Jurkat, Clone E6-1 (cell line): Measurements from ENCODE around the gene ACTR1A.

Source experiments
- DNase-seq: peaks from one replicate; pipeline ENCODE4 v3.0.0-alpha.2; 2011; ENCODE audit warnings: low read depth, low spot score
- H3K4me3 ChIP-seq: 2 replicates; pipeline ENCODE4 v1.5.1; 2011; ENCODE audit warnings: mild to moderate bottlenecking, low read length, control low read depth, moderate library complexity

ACTR1A gene

DNA sequence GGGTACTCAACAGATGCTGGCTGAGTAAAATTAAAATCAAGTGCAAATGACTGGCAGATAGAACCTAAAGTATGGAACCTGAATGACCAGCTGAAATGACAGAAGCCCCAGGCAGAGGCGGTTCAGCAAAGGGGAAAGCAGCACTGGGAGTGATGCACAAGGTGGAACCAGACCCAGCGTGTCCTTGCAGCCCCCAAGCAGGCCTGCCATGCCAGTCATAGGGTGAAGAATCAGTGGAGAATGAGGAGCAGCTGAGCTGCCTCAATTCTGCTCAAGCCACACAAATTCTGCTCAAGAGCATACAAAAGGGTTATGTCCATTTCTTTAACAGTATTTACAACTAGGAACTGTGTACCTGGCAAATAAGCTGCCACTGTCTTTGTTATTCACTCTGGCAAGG, 8.7 kb downstream of the ACTR1A start:
- no peak for DNase-seq
- H3K4me3 ChIP-seq: no peak overlapping the region

DNA sequence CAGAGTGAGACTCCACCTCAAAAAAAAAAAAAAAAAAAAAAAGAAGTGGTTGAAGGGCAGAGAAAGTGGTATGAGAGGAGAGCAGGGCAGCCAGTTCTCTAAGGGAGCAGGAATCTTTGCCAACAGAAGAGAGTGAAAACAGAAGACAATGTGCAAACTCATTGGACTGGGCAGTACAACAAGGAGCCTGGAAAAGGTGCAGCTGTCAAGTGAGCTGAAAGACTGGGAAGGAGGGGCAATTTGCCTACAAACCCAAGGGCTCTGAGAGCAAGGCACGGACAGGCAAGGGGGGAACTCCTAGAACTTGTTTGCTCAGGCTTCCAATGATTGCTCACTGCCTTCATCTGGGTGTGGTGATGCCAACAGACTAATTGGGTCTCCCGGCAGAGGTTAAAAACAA, 9.5 kb downstream of the ACTR1A start:
- no peak overlapping the region for H3K4me3 ChIP-seq
- no peak for DNase-seq

DNA sequence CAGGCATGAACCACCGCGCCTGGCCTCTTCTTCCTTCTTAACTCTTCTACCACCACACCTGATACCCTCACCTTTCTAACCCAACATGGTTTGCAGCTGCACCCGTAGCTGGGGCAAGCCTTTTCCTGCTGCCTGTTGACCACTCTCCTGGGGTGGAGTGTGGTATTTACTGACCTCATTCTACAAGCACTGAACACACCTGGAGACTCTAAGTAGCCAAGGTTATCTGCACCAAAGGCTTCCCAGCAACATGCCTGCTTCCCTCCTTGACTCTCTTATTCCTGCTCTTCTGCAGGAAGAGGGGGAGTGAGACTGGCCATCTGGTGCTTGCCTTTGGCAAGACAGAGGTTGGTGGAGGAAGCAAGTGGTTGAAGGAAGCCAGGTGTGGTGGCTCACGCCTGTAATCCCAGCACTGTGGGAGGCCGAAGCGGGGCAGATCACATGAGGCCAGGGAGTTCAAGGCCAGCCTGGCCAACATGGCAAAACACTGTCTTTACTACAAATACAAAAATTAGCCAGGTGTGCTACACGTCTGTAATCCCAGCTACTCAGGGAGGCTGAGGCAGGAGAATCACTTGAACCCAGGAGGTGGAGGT, 10.1 kb downstream of the ACTR1A start:
- no peak for DNase-seq
- no peak overlapping the region for H3K4me3 ChIP-seq

DNA sequence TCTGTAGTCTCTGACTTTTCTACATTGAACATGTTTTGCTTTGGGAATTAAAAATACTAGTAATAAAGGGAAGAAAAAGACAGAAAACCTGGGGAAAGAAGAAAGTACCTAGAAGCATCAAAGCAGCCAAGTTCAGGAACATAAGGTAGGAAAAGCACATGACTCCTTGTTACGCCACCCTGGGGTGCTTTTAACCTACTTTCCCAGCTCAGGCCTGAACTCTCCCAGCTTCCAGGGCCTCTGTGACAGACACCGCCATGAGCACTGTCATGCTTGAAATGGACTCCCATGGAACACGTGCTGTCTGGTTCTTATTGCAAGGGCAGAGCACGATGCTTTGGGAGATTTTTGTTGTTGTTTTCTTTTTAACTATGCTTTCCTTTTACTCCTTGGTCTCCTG, 11.4 kb downstream of the ACTR1A start:
- DNase-seq: no peak
- H3K4me3 ChIP-seq: no peak overlapping the region

DNA sequence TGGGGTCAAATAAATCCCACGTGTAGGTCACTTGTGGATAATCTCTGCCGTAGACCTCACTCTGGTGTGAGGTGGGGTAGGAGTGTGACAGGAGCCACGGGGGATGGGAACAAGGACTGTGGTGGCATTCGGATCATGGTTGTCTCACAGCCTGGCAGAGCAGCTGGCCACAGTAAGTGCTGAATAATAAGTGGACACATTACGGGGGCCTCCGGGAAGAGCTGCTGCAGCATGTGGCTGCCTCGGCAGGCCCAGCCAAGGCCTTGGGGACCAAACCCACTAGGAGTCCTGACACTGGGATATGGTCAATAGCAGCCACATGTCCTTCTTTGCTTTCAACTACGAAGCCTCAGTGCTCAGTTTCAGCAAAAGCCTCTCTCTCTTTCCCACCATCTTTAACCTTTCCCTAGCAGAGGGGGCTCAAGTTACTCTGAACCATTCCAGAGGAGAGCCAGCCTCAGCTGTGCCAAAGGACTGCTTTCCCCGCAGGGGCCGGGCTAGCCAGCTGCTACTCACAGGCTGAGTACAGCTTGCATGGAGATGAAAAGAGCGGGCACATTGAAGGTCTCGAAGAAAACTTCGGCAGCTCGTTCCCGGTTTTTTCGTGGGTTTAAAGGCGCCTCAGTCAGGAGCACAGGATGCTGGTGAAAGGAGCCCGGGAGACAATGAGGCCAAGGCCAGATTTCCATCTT, 17.3 kb downstream of the ACTR1A start:
- DNase-seq: no peak

DNA sequence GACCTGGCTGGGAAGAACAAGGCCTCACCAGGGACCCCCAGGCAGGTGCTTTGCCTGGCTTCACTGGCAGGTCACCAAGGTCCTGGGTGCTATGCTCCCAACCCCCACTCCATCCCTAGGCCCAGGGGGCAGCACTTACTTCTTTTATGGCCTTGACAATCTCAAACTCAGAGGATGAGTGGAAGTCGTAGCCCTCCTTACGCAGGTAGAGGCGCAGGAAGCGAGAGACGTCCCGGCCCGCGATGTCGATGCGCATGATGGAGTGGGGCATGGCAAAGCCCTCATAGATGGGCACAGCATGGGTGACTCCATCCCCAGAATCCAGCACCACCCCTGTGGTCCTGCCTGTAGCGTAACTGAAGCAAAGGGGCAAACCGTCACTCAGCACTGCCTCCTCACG, 18.5 kb downstream of the ACTR1A start:
- no peak overlapping the region for H3K4me3 ChIP-seq
- no peak for DNase-seq

More for the DNA sequence above, 17.3 kb downstream of the ACTR1A start:
- H3K4me3 ChIP-seq: no peak overlapping the region

DNA sequence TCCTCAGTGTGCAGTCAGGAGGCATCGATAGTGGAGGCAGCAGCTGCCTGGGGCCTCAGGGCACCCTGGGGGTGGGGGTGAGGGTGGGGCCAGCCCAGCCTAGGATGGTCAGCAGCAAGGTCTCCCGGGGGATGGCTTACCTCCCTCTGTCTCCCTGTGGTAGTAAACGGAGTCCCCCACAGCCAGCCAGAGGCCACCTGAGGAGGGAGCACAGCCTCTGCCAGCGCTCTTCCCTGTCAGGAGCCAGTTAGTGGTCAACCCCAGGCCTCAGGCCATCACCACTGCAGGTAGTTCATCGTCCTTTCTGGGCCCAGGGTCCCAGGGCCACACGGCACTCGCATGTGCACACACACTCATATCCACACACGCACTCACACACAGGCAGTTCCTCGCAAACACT, 22.1 kb downstream of the ACTR1A start:
- no peak for DNase-seq
- H3K4me3 ChIP-seq: no peak overlapping the region

DNA sequence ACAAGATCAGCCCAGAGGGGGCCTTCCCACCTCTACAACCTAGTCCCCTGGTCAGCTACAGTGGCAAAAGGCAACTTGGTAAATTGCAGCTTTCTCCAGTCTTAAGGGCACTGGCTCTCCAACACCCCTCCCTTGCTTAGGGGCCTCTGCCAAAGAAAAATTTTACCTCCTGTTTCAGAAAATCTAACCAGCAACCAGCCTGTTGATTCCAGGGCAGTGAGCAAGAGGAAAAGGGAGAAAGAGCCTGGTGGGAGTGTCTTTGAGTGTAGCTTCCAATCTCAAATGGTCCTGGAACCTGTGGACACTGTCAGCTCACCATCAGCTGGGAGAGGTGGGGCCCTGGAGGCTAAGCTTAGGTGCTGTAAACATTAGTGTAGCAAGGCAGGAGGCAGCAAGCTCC, 22.9 kb downstream of the ACTR1A start:
- DNase-seq: no peak
- H3K4me3 ChIP-seq: no peak overlapping the region

DNA sequence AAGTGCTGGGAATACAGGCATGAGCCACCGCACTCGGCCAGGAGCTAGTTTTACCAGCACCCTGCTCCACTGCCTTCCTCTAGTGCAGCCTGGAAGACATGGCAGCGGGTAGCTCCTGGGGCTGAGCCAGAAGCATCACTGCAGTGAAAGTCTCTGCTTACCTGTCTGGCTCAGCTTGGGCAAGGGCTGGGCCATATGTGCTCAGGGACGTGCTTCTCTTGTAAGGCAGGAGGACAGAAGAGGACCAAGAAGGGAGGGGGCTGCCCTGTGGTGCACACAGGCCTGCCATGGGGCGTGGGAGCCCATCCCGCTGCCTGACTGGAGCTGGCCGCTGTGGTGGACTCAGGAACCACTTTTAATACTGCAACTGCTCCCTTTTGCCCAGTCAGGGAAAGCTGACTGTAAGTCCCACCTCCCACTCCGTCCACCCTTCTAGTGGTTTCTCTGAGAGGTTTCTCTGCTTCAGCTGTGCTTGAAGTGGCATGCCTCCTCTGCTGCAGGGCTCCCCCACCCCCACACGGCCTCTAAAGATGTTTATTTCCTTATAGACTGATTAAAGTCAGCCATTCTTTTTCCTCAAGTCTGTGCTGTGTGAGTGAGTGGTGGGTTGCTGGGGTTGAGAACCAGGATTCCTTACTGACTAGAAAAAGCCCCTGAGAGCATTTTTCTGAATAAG, 25.9 kb downstream of the ACTR1A start:
- H3K4me3 ChIP-seq: no peak overlapping the region
- no peak for DNase-seq

DNA sequence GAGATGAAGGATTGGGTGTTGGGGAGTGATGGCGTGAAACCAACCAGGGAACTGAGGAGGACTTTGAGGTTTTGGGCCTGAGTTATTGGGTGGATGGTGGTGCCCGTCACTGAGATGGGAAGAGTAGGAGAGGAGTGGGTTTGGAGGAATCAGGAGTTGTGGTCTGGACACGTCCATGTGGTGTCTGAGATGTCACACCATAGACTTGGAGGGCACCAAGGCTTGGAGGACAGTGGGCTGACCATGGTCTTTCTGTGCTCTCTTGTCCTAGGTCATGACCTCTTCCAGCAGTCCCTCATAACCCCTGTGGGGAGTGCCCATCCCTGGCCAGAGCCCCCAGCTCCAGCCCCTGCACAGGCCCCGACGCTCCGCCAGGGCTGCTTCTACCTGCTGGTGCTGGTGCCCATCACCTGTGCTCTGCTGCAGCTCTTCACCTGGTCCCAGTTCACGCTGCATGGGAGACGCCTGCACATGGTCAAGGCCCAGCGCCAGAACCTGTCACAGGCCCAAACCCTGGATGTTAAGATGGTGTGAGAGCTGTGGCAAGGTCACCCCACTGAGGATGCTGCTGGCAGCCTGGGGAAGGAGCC, 27.0 kb downstream of the ACTR1A start:
- no peak overlapping the region for H3K4me3 ChIP-seq
- DNase-seq: no peak

DNA sequence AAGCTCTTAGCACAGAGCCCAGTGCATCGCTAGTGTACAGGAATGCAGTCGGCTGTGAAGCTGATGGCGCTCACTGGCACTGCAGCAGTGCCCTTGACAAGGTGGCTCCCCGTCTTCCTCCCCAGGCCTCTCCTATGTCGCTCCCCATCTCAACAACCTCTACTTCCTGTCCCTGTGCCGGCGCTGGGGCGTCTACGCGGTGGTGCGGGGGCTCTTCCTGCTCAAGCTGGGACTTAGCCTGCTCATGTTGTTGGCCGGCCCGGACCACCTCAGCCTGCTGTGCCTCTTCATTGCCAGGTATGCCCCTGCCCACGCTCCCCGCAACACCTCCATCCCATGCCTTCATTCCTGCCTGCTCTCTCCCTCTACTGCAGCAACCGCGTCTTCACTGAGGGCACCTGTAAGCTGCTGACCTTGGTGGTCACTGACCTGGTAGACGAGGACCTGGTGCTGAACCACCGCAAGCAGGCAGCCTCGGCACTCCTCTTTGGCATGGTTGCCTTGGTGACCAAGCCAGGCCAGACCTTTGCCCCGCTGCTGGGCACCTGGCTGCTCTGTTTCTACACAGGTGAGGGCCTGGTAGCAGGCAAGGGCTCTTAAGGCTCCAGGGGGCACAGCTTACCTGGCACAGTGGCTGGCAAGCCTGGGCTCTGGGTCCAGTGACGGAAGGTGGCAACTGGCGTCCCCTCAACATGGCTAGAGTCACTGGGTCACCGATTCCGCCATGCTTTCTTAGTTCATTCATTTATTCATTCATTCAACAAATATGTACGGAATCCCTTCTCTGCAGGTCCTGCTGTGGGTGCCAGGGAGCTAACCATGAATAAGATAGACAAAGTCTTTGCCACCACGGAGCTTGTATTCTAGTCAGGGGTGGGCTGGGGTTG, 28.8 kb downstream of the ACTR1A start:
- no peak overlapping the region for H3K4me3 ChIP-seq
- DNase-seq: no peak

DNA sequence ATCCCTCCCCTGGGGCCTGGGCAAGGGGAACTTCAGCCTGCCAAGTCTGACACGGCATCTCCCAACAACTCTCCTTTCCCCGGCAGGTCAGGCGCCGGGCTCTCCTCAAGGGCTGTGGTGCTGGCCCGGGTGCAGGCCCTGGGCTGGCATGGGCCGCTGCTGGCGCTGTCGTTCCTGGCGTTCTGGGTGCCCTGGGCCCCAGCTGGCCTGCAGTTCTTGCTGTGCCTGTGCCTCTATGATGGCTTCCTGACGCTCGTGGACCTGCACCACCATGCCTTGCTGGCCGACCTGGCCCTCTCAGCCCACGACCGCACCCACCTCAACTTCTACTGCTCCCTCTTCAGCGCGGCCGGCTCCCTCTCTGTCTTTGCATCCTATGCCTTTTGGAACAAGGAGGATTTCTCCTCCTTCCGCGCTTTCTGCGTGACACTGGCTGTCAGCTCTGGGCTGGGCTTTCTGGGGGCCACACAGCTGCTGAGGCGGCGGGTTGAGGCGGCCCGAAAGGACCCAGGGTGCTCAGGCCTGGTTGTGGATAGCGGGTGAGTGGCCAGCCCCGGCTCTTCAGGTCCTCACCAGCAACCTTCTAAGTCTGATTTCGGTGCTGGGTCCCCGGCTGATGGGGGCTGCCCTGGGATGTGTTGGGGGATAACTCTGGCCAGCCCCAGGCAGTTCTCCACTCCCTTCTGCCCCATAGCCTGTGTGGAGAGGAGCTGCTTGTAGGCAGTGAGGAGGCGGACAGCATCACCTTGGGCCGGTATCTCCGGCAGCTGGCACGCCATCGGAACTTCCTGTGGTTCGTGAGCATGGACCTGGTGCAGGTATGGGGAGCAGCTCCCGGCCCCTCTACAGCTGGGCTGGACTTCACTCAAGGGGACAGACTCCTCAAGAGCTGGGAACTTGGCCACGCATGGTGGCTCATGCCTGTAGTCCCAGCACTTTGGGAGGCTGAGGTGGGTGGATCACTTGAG, 31.6 kb downstream of the ACTR1A start:
- no peak for DNase-seq

DNA sequence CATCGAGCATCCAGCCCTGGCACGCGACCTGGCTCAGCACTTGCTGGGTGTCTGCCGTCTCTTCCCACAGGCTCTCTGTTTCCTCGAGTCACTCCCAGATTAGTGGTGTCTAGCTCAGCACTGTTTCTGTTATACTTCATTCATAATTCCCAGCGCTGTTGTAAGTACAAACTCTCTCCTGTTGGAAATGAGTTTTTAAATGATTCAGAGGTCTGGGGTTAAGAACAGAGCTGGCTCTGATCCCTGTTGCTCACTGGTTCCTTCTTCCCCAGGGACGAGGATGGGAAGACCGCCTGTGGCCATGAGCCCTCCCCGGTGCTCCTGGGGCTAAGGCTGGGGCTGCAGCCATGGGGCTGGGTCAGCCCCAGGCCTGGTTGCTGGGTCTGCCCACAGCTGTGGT, 33.8 kb downstream of the ACTR1A start:
- no peak overlapping the region for H3K4me3 ChIP-seq
- DNase-seq: no peak

More for the DNA sequence above, 31.6 kb downstream of the ACTR1A start:
- H3K4me3 ChIP-seq: no peak overlapping the region

DNA sequence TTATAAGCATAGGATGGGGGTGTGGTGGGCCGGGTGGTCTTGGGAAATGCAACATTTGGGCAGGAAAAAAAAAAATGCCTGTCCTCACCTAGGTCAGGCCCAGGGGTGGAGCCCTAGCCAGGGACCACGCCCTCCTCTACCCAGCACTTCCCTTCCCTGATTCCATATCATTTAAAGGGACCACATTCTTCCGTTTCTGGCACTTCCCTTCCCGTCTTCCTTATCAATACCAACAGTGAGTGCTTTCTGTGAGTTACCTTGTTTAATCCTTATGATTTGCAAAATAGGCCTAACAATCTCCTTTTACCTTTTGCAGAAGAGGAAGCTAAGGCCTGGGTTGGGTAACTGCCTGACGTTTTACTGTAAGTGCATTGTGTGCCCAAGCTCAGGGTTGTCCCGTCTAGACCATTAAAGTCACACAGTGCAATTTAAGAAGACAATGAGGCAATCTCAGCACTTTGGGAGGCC, 34.5 kb downstream of the ACTR1A start:
- no peak for DNase-seq
- H3K4me3 ChIP-seq: no peak overlapping the region

DNA sequence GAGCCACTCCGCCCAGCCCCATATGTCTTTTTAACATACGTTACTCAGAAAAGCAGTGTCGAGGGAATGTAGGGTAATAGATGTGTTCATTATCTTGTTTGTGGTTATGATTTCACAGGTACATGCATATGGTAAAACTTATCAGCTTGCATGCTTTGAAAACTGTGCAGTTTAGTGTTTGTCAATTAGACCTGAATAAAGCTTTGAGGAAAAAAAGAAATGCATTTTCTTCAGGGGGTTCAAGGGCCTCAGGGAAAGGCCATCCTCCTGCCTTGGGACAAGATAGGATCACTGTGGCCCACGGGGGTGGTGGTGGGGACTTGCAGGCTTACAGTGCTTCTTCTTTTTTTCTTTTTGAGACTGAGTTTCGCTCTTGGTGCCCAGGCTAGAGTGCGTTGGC, 35.2 kb downstream of the ACTR1A start:
- no peak overlapping the region for H3K4me3 ChIP-seq
- DNase-seq: no peak

DNA sequence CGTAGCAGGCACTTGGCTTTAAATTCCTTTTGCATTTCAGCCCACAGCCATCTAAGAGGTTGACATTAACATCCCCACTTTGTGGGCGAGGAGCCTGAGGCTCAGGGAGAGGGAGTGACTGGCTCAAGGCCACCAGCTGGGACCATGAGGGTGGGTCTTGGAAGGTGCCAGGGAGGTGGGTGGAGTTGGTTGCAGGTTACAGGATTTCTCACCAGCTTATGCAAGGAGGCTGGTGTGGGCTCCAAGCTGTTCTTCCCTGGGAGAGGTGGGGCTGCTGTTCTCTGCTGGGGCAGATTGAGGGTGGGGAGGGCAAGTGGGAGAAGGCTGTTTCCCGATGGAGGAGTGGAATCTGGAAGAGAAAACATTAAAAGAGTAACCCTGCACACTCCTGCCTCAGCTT, 37.0 kb downstream of the ACTR1A start:
- H3K4me3 ChIP-seq: no peak overlapping the region
- DNase-seq: no peak

DNA sequence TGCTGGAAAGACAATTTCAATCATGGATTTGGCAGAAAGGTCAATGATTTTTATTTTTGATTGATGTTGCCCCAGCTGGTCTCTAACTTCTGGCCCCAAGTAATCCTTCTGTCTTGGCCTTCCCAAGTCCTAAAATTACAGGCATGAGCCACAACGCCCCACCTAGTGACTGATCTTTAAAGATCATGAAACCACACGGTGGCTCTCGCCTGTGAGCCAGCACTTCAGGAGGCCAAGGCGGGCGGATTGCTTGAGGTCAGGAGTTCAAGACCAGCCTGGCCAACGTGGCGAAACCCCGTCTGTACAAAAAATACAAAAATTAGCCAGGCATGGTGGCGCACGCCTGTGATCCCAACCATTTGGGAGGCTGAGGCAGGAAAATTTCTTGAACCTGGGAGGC, 38.5 kb downstream of the ACTR1A start:
- H3K4me3 ChIP-seq: no peak overlapping the region
- DNase-seq: no peak

DNA sequence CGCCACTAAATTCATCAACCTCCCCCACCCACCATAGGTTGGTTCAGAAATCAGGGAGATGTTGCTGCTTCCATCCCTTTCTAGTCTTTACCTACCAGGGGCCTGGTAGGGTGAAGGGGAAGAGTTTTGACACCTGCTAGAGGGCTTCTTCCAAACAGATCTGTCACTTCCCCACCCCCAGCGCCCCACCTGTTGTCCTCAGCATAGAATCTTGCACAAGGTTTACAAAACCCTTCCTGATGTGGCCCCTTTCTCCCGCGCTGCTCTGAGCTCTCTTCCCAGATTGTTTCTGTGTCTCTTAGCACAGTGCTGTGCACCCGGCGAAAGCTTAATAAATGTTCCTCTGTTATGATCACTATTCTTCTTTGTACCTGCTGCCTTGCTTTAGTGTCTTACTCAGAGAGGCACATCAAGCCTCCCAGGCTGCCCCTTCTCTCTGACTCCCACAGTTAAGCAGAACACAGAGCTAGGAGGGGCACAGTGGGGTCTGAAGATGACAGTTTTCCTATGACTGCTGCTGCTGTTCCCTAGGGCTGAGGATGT, 39.9 kb downstream of the ACTR1A start:
- no peak for DNase-seq
- no peak overlapping the region for H3K4me3 ChIP-seq
